ENCODE measurements around the gene TMBIM4.

The TMBIM4 gene

GRCh38 chr12:66139328-66139727 lies 30.5 kb downstream of the TMBIM4 start:
- Mint-ChIP-seq H3K4me1 (ENCODE audit: low read depth) (peaks cover 2% of the 10 kb centered on the region), H3K27ac (no peak overlapping the region), H3K9me3 (peaks cover 15% of the 10 kb centered on the region), H3K36me3 (ENCODE audit: low read depth) (peaks cover 74% of the 10 kb centered on the region), H3K4me3 (no peak overlapping the region), H3K27me3 (no peaks in the 10 kb centered on the region)
- no peak for DNase-seq

GRCh38 chr12:66137937-66138336 lies 31.9 kb downstream of the TMBIM4 start:
- H3K4me3 Mint-ChIP-seq, result no peak overlapping the region
- H3K4me1 Mint-ChIP-seq (ENCODE audit: low read depth), result peaks cover 2% of the 10 kb centered on the region
- H3K36me3 Mint-ChIP-seq (ENCODE audit: low read depth), result peaks cover 64% of the 10 kb centered on the region
- no peak for DNase-seq
- no peaks in the 10 kb centered on the region for H3K27me3 Mint-ChIP-seq
- peaks cover 15% of the 10 kb centered on the region for H3K9me3 Mint-ChIP-seq
- no peak overlapping the region for H3K27ac Mint-ChIP-seq

GRCh38 chr12:66132408-66132807 lies 37.4 kb downstream of the TMBIM4 start:
- no peak for DNase-seq

GRCh38 chr12:66131067-66131688 lies 38.6 kb downstream of the TMBIM4 start:
- peaks cover 61% of the 10 kb centered on the region for H3K36me3 Mint-ChIP-seq (ENCODE audit: low read depth)
- DNase-seq, result no peak
- no peaks in the 10 kb centered on the region for H3K9me3 Mint-ChIP-seq
- peaks cover 55% of the 10 kb centered on the region for H3K4me1 Mint-ChIP-seq (ENCODE audit: low read depth)
- no peaks in the 10 kb centered on the region for H3K27me3 Mint-ChIP-seq
- peak overlapping the region; percentile 92 for H3K4me3 Mint-ChIP-seq
- H3K27ac Mint-ChIP-seq, result peak overlapping the region; percentile 98

More at GRCh38 chr12:66132408-66132807, 37.4 kb downstream of the TMBIM4 start:
- Mint-ChIP-seq H3K36me3 (ENCODE audit: low read depth) (peaks cover 61% of the 10 kb centered on the region), H3K27ac (no peak overlapping the region), H3K9me3 (no peaks in the 10 kb centered on the region), H3K4me1 (ENCODE audit: low read depth) (peaks cover 45% of the 10 kb centered on the region), H3K27me3 (no peaks in the 10 kb centered on the region), H3K4me3 (peak overlapping the region; percentile 92)

- DNase-seq, result peak; percentile 90
- peaks cover 63% of the 10 kb centered on the region for H3K36me3 Mint-ChIP-seq (ENCODE audit: low read depth)
- peak within 1 kb of the TSS; percentile 98 for H3K27ac Mint-ChIP-seq
- H3K4me1 Mint-ChIP-seq (ENCODE audit: low read depth), result peaks cover 59% of the 10 kb centered on the region
- H3K4me3 Mint-ChIP-seq, result peak within 1 kb of the TSS; percentile 92
- H3K9me3 Mint-ChIP-seq, result no peaks in the 10 kb centered on the region
- no peaks in the 10 kb centered on the region for H3K27me3 Mint-ChIP-seq
Measured at GRCh38 chr12:66130267-66131066, 39.3 kb downstream of the TMBIM4 start, which contains the start of gene LLPH. TSS of gene LLPH (minus strand) at chr12:66130750. CDS start at chr12:66129106, 1,644 bp downstream.

GRCh38 chr12:66129934-66130266 lies 39.9 kb downstream of the TMBIM4 start:
- peaks cover 63% of the 10 kb centered on the region for H3K4me1 Mint-ChIP-seq (ENCODE audit: low read depth)
- H3K27me3 Mint-ChIP-seq, result no peaks in the 10 kb centered on the region
- H3K36me3 Mint-ChIP-seq (ENCODE audit: low read depth), result peaks cover 69% of the 10 kb centered on the region
- H3K9me3 Mint-ChIP-seq, result no peaks in the 10 kb centered on the region
- H3K4me3 Mint-ChIP-seq, result peak overlapping the region; percentile 92
- peak overlapping the region; percentile 98 for H3K27ac Mint-ChIP-seq
- DNase-seq, result no peak

GRCh38 chr12:66127650-66128049 lies 42.1 kb downstream of the TMBIM4 start:
- DNase-seq, result no peak
- Mint-ChIP-seq H3K36me3 (ENCODE audit: low read depth) (peaks cover 84% of the 10 kb centered on the region), H3K9me3 (no peaks in the 10 kb centered on the region), H3K27me3 (no peaks in the 10 kb centered on the region), H3K27ac (peak overlapping the region; percentile 53), H3K4me3 (peak overlapping the region; percentile 17), H3K4me1 (ENCODE audit: low read depth) (peaks cover 65% of the 10 kb centered on the region)

GRCh38 chr12:66120477-66120876 lies 49.3 kb downstream of the TMBIM4 start:
- Mint-ChIP-seq H3K27ac (no peak overlapping the region), H3K27me3 (no peaks in the 10 kb centered on the region), H3K4me1 (ENCODE audit: low read depth) (peaks cover 27% of the 10 kb centered on the region), H3K36me3 (ENCODE audit: low read depth) (peaks cover 64% of the 10 kb centered on the region), H3K4me3 (no peak overlapping the region), H3K9me3 (no peaks in the 10 kb centered on the region)
- no peak for DNase-seq

GRCh38 chr12:66119870-66120241 lies 49.9 kb downstream of the TMBIM4 start:
- no peak for DNase-seq
- peaks cover 23% of the 10 kb centered on the region for H3K4me1 Mint-ChIP-seq (ENCODE audit: low read depth)
- no peak overlapping the region for H3K27ac Mint-ChIP-seq
- H3K36me3 Mint-ChIP-seq (ENCODE audit: low read depth), result peaks cover 58% of the 10 kb centered on the region
- H3K27me3 Mint-ChIP-seq, result no peaks in the 10 kb centered on the region
- H3K4me3 Mint-ChIP-seq, result no peak overlapping the region
- no peaks in the 10 kb centered on the region for H3K9me3 Mint-ChIP-seq

GRCh38 chr12:66119229-66119869 lies 50.4 kb downstream of the TMBIM4 start:
- no peak overlapping the region for H3K4me3 Mint-ChIP-seq
- no peaks in the 10 kb centered on the region for H3K9me3 Mint-ChIP-seq
- no peak overlapping the region for H3K27ac Mint-ChIP-seq
- DNase-seq, result no peak
- no peaks in the 10 kb centered on the region for H3K27me3 Mint-ChIP-seq
- H3K4me1 Mint-ChIP-seq (ENCODE audit: low read depth), result peaks cover 19% of the 10 kb centered on the region
- H3K36me3 Mint-ChIP-seq (ENCODE audit: low read depth), result peaks cover 53% of the 10 kb centered on the region

GRCh38 chr12:66118240-66118891 lies 51.4 kb downstream of the TMBIM4 start:
- H3K36me3 Mint-ChIP-seq (ENCODE audit: low read depth), result peaks cover 43% of the 10 kb centered on the region
- no peaks in the 10 kb centered on the region for H3K27me3 Mint-ChIP-seq
- no peak overlapping the region for H3K27ac Mint-ChIP-seq
- H3K4me3 Mint-ChIP-seq, result no peak overlapping the region
- no peaks in the 10 kb centered on the region for H3K9me3 Mint-ChIP-seq
- H3K4me1 Mint-ChIP-seq (ENCODE audit: low read depth), result peaks cover 23% of the 10 kb centered on the region
- DNase-seq, result no peak

GRCh38 chr12:66117242-66117641 lies 52.6 kb downstream of the TMBIM4 start:
- DNase-seq, result no peak
- Mint-ChIP-seq H3K9me3 (no peaks in the 10 kb centered on the region), H3K4me3 (no peak overlapping the region), H3K27me3 (no peaks in the 10 kb centered on the region), H3K27ac (no peak overlapping the region), H3K36me3 (ENCODE audit: low read depth) (peaks cover 32% of the 10 kb centered on the region), H3K4me1 (ENCODE audit: low read depth) (peaks cover 23% of the 10 kb centered on the region)

- Mint-ChIP-seq H3K9me3 (no peaks in the 10 kb centered on the region), H3K4me1 (ENCODE audit: low read depth) (peaks cover 18% of the 10 kb centered on the region), H3K36me3 (ENCODE audit: low read depth) (peaks cover 14% of the 10 kb centered on the region), H3K27ac (no peak overlapping the region), H3K4me3 (no peak overlapping the region), H3K27me3 (no peaks in the 10 kb centered on the region)
- DNase-seq, result no peak
Measured at GRCh38 chr12:66115071-66115600, 54.7 kb downstream of the TMBIM4 start.

- Mint-ChIP-seq H3K9me3 (no peaks in the 10 kb centered on the region), H3K4me1 (ENCODE audit: low read depth) (peaks cover 6% of the 10 kb centered on the region), H3K36me3 (ENCODE audit: low read depth) (peaks cover 2% of the 10 kb centered on the region), H3K27me3 (no peaks in the 10 kb centered on the region), H3K4me3 (no peak overlapping the region), H3K27ac (no peak overlapping the region)
- DNase-seq, result no peak
Measured at GRCh38 chr12:66113471-66113870, 56.3 kb downstream of the TMBIM4 start.
